ENCODE data around the gene TTC21A. TPM values are rescaled to one million over a fixed set of nuclear protein-coding genes. Genes with fewer than 3 reads are reported as not detected.
A peak's percentile ranks its signal among the peaks of the same experiment; 100 is the strongest.

The TTC21A gene
- total RNA-seq, 3 donors from 2014 or later = 6.2 to 11.1 (median 7.2) TPM

GRCh38 chr3:39146611-39147591 lies 39.4 kb downstream of the TTC21A start:
- DNase-seq (peak; percentile 79 to 91 (median 84)), ATAC-seq (peak; percentile 77)
- H3K4me1 ChIP-seq (ENCODE audit: low read depth) = peaks cover 75% of the 10 kb centered on the region
- TF ChIP-seq CTCF (IDR thresholded peaks at IDR 0.05) = no peak
- intact Hi-C loops (cut with DNase I, micrococcal nuclease) = no loop called here
- no peaks in the 10 kb centered on the region for H3K9me3 ChIP-seq
- H3K4me3 ChIP-seq = no peak overlapping the region
- no peaks in the 10 kb centered on the region for H3K36me3 ChIP-seq (ENCODE audit: low read depth)

- Histone ChIP-seq H3K36me3 (ENCODE audit: low read depth) (no peaks in the 10 kb centered on the region), H3K4me3 (no peak overlapping the region), H3K9me3 (no peaks in the 10 kb centered on the region), H3K4me1 (ENCODE audit: low read depth) (peaks cover 69% of the 10 kb centered on the region)
- ATAC-seq = peak; percentile 4
- no peak for TF ChIP-seq CTCF (IDR thresholded peaks at IDR 0.05)
- intact Hi-C loops (cut with DNase I, micrococcal nuclease) = no loop called here
- peak; percentile 51 to 77 (median 56) for DNase-seq
These were observed 40.4 kb downstream of the TTC21A start for GRCh38 chr3:39147711-39148434.

GRCh38 chr3:39148435-39149058 lies 41.1 kb downstream of the TTC21A start:
- ATAC-seq = no peak

GRCh38 chr3:39149059-39149455 lies 41.6 kb downstream of the TTC21A start:
- no peak for TF ChIP-seq CTCF (IDR thresholded peaks at IDR 0.05)
- Histone ChIP-seq H3K4me3 (no peak overlapping the region), H3K9me3 (no peaks in the 10 kb centered on the region), H3K36me3 (ENCODE audit: low read depth) (no peaks in the 10 kb centered on the region), H3K4me1 (ENCODE audit: low read depth) (peaks cover 64% of the 10 kb centered on the region)
- DNase-seq = no peak
- ATAC-seq = no peak
- intact Hi-C loops (cut with DNase I, micrococcal nuclease) = no loop called here

More at GRCh38 chr3:39148435-39149058, 41.1 kb downstream of the TTC21A start:
- H3K36me3 ChIP-seq (ENCODE audit: low read depth) = no peaks in the 10 kb centered on the region
- peak in 1 of 3 donors; percentile 38 for DNase-seq
- TF ChIP-seq CTCF (IDR thresholded peaks at IDR 0.05) = no peak
- intact Hi-C loops (cut with DNase I, micrococcal nuclease) = no loop called here
- H3K4me3 ChIP-seq = no peak overlapping the region
- H3K4me1 ChIP-seq (ENCODE audit: low read depth) = peaks cover 64% of the 10 kb centered on the region
- H3K9me3 ChIP-seq = no peaks in the 10 kb centered on the region

- no peaks in the 10 kb centered on the region for H3K9me3 ChIP-seq
- no peak for DNase-seq
- no peaks in the 10 kb centered on the region for H3K36me3 ChIP-seq (ENCODE audit: low read depth)
- H3K4me1 ChIP-seq (ENCODE audit: low read depth) = peaks cover 64% of the 10 kb centered on the region
- no peak for TF ChIP-seq CTCF (IDR thresholded peaks at IDR 0.05)
- intact Hi-C loops (cut with DNase I, micrococcal nuclease) = no loop called here
- no peak overlapping the region for H3K4me3 ChIP-seq
- ATAC-seq = no peak
These were observed 42.1 kb downstream of the TTC21A start for GRCh38 chr3:39149498-39150147.

All from mucosa of descending colon (tissue), 3 donors.